ENCODE data around the gene SYPL1.

The SYPL1 gene

DNA sequence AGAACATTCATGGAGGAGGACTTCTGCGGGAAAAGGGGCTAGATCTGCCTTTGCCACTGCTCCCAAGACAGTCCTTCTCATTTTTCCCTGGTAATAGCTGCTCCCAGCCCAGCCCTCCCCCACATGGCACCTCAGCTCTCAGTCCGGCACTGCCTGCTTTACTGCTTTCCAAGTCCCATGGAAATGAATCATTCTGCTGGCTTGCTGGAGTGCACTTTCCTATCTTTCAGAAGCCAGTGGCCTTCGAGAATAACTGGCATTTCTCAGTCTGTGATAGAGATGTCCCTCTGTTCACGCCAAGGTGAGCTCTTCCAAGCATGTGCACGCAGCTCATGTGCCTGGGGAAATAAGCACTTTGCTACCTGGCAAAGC lies 61.4 kb downstream of the SYPL1 start:
- DNase-seq (ENCODE audit: low read depth, low spot score) = no peak

- DNase-seq (ENCODE audit: low read depth, low spot score) = no peak
These were observed 61.9 kb downstream of the SYPL1 start for GRCh38 chr7:106050002-106050745.

- no peak for DNase-seq (ENCODE audit: low read depth, low spot score)
These were observed 62.9 kb downstream of the SYPL1 start for GRCh38 chr7:106049139-106049752.

GRCh38 chr7:106048706-106049020 lies 63.4 kb downstream of the SYPL1 start:
- no peak for DNase-seq (ENCODE audit: low read depth, low spot score)

GRCh38 chr7:106047818-106048705 lies 64.0 kb downstream of the SYPL1 start:
- no peak for DNase-seq (ENCODE audit: low read depth, low spot score)

DNA sequence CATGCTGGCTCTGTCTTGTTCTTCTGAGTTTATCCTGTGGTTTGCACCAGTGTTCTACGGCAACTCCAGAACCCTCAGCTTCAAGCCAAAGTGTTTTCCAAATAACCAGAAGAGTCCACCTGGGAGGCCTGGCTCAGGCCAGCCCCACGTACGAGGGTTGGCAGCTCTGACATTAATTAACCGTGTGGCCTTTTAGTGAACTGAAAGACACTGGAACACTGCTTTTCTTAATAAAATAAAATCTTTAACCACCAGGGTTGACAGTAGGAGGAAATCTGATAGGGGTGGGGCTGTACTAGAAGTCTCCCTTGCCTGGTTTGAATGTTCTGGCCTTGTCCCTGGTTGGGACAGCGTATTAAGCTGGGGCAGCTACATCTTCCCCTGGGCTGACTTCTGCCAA lies 64.9 kb downstream of the SYPL1 start:
- DNase-seq (ENCODE audit: low read depth, low spot score) = no peak

GRCh38 chr7:106045586-106045985 lies 66.5 kb downstream of the SYPL1 start:
- DNase-seq (ENCODE audit: low read depth, low spot score) = no peak

DNA sequence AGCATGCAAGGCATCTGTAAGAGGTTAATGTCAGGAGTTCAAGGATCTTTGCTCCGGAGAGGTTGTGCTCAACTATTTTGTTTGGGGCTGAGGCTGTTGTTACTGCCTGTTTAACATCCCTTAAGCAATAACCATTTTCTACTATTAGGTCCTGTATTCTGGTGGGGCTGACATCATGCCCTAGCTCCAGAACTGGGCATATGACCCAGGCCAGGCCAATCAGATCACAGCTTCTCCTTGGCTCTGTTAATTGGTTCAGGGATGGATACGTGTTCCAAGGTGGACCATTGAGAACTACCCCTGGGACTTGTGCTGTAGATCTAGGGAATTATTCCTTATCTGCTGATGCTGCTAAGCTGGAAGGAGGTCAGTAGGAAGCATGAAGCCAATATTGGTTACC lies 67.0 kb downstream of the SYPL1 start:
- no peak for DNase-seq (ENCODE audit: low read depth, low spot score)

DNA sequence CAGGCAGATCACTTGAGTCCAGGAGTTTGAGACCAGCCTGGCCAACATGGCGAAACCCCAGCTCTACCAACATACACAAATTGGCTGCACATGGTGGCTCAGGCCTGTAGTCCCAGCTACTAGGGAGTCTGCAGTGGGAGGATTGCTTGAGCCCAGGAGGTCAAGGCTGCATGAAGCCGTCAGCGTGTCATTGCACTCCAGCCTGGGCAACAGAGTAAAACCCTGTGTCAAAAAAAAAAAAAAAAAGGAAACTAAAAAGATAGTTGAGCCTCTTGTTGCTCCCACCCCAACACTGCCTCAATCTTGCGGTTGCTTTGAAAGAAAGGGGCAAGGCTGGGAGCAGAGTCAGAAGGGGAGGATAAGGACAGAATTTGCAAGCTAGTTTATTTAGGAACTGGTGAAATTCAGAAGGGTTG lies 69.9 kb downstream of the SYPL1 start:
- DNase-seq (ENCODE audit: low read depth, low spot score) = no peak

GRCh38 chr7:106041140-106041717 lies 70.9 kb downstream of the SYPL1 start:
- DNase-seq (ENCODE audit: low read depth, low spot score) = no peak
